Measurements from ENCODE around the gene SLC7A4. TPM values are rescaled to one million over a fixed set of nuclear protein-coding genes. Genes with fewer than 3 reads are reported as not detected.

SLC7A4 gene
- total RNA-seq, 1 donor from 2014 or later, result 0.93 TPM

DNA sequence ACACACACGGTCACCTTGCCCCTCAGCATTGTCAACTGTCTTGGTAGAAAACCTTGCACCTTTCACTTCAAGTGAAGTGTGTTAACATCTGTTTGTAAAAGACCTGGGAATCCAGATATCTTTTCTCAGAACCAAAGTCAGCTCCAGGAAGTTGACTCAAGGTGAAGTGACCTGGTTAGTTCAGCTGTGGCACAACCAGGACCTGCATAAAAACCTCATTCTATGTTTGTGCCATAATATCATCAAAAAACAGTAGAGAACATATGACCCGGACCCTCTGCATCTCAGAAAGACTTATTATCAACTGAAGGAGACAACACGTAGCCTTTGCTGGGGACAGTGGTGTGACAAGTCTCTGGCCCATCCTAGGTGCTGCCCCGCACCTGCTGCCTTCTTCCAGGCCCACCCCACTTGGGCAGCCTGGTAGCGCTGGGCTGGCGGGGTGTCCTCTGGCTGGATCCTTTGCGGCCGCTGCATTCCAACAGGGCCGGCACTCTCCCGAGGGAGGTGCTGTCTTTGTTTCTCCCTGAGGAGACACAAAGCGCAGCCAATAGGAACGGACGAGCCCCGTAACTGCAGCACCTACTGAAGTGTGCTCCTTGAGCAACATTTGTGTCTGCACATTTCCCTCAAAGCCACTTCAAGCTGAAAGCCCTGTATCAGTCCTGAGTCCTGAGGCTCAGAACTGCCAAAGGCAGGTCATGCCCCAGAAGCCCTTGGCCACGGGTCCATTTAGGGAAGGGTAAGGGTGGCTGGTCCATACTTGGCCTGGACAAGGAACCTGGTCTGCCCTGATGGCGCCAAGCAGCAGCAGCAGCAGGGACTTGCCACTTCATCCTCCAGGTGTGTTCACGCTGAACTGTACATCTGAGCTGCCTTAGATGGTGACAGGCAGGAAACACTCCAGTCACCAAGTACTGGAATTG is 38.6 kb upstream of the SLC7A4 start:
- H3K9me3 Mint-ChIP-seq (ENCODE audit: unreplicated experiment), result peaks cover 10% of the 10 kb centered on the region
- H3K9ac ChIP-seq (ENCODE audit: low read length), result no peak overlapping the region

GRCh38 chr22:21069375-21069774 is 37.0 kb upstream of the SLC7A4 start:
- no peaks in the 10 kb centered on the region for H3K79me2 ChIP-seq (ENCODE audit: insufficient read depth, low read length)
- no peak overlapping the region for H3K9ac ChIP-seq (ENCODE audit: low read length)
- H3K4me1 Mint-ChIP-seq (ENCODE audit: low read depth, unreplicated experiment), result peaks cover 4% of the 10 kb centered on the region
- no peaks in the 10 kb centered on the region for H4K20me1 ChIP-seq (ENCODE audit: insufficient read depth, low read length)
- H3K9me3 Mint-ChIP-seq (ENCODE audit: unreplicated experiment), result peaks cover 10% of the 10 kb centered on the region
- H3K4me2 ChIP-seq (ENCODE audit: low read length), result no peak overlapping the region
- no peak for TF ChIP-seq CTCF (IDR thresholded peaks at IDR 0.05; ENCODE audit: insufficient read depth, low read depth, low read length)
- no peak for TF ChIP-seq EZH2 (IDR thresholded peaks at IDR 0.05; ENCODE audit: insufficient read depth, low read length)
- H3K4me3 ChIP-seq (ENCODE audit: insufficient read depth, low read depth, low read length), result no peak overlapping the region
- H3K27ac Mint-ChIP-seq (ENCODE audit: unreplicated experiment), result no peak overlapping the region
- H3K9me3 ChIP-seq (ENCODE audit: insufficient read depth, low read depth, low read length), result peaks cover 5% of the 10 kb centered on the region
- no peaks in the 10 kb centered on the region for H3K36me3 ChIP-seq (ENCODE audit: insufficient read depth, low read length)
- DNase-seq (ENCODE audit: low read depth), result no peak
- no peaks in the 10 kb centered on the region for H3K27me3 ChIP-seq (ENCODE audit: insufficient read depth, low read length)
- peaks cover 25% of the 10 kb centered on the region for H3K27me3 Mint-ChIP-seq (ENCODE audit: low read depth, unreplicated experiment)
- no peak for FAIRE-seq
- peaks cover 10% of the 10 kb centered on the region for H3K4me1 ChIP-seq (ENCODE audit: insufficient read depth, low read length)
- no peak overlapping the region for H3K27ac ChIP-seq (ENCODE audit: low read depth, low read length)
- H2AFZ ChIP-seq (ENCODE audit: low read depth, low read length), result no peak overlapping the region
- no peak overlapping the region for H3K4me3 Mint-ChIP-seq (ENCODE audit: unreplicated experiment)
- H3K36me3 Mint-ChIP-seq (ENCODE audit: low read depth, unreplicated experiment), result no peaks in the 10 kb centered on the region

More for the DNA sequence above, 38.6 kb upstream of the SLC7A4 start:
- Mint-ChIP-seq H3K36me3 (ENCODE audit: low read depth, unreplicated experiment) (no peaks in the 10 kb centered on the region), H3K27me3 (ENCODE audit: low read depth, unreplicated experiment) (peaks cover 16% of the 10 kb centered on the region), H3K4me3 (ENCODE audit: unreplicated experiment) (no peak overlapping the region), H3K27ac (ENCODE audit: unreplicated experiment) (no peak overlapping the region), H3K4me1 (ENCODE audit: low read depth, unreplicated experiment) (peaks cover 1% of the 10 kb centered on the region)
- no peak for FAIRE-seq
- no peaks in the 10 kb centered on the region for H3K36me3 ChIP-seq (ENCODE audit: insufficient read depth, low read length)
- H2AFZ ChIP-seq (ENCODE audit: low read depth, low read length), result no peak overlapping the region
- peaks cover 12% of the 10 kb centered on the region for H3K4me1 ChIP-seq (ENCODE audit: insufficient read depth, low read length)
- H4K20me1 ChIP-seq (ENCODE audit: insufficient read depth, low read length), result no peaks in the 10 kb centered on the region
- H3K9me3 ChIP-seq (ENCODE audit: insufficient read depth, low read depth, low read length), result peaks cover 5% of the 10 kb centered on the region
- H3K27ac ChIP-seq (ENCODE audit: low read depth, low read length), result no peak overlapping the region
- no peak for TF ChIP-seq CTCF (IDR thresholded peaks at IDR 0.05; ENCODE audit: insufficient read depth, low read depth, low read length)
- TF ChIP-seq EZH2 (IDR thresholded peaks at IDR 0.05; ENCODE audit: insufficient read depth, low read length), result no peak
- H3K4me3 ChIP-seq (ENCODE audit: insufficient read depth, low read depth, low read length), result no peak overlapping the region
- no peak for DNase-seq (ENCODE audit: low read depth)
- no peaks in the 10 kb centered on the region for H3K27me3 ChIP-seq (ENCODE audit: insufficient read depth, low read length)
- H3K79me2 ChIP-seq (ENCODE audit: insufficient read depth, low read length), result no peaks in the 10 kb centered on the region
- no peak overlapping the region for H3K4me2 ChIP-seq (ENCODE audit: low read length)

Data from astrocyte (in vitro differentiated cells and primary cell).